ENCODE results near the gene SHROOM3.

SHROOM3 gene

DNA sequence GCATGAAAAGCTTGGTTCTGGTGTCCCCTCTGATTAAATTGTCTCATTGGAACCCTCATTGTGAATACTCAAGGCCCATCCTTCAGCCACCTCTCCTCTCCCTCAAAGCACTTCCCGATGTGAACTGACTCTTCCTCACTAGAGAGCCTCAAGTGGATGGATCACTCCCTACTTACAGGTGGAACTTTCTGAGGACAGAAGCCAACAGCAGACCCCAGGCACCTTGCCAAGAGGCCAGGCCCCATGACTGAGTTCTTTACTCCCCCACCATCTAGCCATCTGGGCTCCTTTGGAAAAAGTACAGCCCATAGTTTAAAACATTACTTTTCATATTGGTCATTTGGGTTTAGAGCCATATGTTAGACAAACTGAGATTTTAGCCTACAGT, 224.1 kb downstream of the SHROOM3 start:
- DNase-seq (ENCODE audit: low read depth in 3 of 3), result no peak

DNA sequence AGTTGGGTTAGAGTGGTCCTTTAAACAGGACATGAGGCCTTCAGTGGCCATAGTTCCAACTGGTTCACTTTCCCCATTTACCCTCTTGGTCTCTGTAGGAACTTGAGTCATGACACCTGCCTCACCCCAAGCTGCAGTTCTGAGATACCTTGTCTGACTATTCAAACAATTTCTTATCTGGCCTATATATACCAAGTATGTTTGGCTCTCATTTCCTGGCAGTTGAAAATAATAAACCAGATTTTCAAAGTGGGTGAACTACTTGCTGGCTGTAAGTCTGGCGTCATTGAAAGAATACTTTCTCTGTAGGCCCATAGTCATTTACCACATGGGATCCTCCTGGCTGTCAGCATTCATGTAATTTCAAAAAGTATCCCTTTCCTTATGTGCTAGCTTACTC, 228.8 kb downstream of the SHROOM3 start:
- DNase-seq (ENCODE audit: low read depth in 3 of 3), result no peak

DNA sequence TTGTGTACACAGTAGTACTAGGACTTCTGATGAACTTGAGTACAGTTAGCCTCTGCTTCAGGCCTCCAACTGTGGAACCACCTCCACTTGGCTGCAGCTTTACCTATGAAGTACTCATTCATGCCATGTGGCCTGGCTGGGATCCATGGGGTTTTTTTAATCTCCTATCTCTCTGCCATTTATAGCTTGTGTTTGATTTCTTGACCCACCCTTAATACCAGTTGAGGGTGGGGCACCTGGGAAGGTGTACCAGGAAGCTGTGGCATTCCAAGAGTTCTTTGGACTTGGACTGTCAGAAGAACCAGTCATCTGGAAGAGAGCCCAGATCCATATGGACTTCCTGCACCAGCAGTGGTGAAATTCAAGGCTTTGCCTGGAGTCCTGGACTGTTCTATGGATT, 230.1 kb downstream of the SHROOM3 start:
- DNase-seq (ENCODE audit: low read depth in 3 of 3), result no peak

DNA sequence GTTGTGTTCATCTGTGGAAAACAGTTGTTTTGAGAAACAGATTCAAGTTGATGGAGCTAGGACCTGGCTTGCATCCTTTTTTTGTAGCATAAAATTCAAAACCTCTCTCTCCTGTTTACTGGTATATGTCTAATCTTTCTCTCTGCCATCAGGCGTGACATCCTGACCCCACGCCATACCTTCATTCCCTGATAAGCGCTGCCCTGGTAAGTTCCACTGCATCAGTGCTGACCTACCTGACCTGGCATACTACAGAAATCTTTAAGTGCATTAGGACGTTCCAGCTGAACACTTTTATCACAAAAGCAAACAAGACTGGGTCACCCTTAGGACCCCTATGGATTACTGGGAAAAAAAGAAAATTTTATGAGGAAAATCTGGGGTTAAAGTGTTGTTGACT, 230.7 kb downstream of the SHROOM3 start:
- DNase-seq (ENCODE audit: low read depth in 3 of 3), result no peak

DNA sequence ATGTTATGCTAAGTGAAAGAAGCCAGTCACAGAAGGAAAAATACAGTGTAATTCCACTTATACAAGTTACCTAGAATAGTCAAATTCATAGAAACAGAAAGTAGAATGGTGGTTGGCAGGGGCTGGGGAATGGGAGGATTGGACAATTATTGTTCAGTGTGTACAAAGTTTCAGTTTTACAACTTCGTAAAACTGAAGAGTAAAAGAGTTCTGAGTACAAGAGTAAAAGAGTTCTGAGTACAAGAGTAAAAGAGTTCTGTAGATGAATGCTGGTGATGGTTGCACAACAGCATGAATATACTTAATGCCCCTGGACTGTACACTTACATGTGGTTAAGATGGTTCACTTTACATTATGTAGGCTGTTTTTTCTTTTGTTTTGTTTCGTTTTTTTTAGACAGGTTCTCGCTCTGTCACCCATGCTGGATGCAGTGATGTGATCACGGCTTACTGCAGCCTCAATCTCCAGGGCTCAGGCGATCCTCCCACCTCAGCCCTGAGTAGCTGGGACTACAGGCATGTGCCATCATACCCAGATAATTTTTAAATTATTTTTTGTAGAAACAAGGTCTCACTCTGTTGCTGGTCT, 232.0 kb downstream of the SHROOM3 start:
- DNase-seq (ENCODE audit: low read depth in 3 of 3), result no peak

DNA sequence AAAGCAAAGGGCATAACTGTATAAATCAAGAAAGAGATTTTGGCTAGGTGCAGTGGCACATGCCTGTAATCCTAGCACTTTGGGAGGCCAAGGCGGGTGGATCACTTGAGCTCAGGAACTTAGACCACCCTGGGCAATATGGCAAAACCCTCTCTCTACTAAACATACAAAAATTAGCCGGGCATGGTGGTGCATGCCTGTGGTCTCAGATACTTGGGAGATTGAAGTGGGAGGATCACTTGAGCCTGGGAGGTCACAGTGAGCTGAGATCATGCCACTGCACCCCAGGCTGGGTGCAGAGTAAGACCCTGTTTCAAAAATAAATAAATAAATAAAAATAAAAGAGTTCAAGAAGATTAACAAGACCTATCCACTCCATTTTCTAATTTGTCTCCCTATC, 235.6 kb downstream of the SHROOM3 start:
- no peak for DNase-seq (ENCODE audit: low read depth in 3 of 3)

DNA sequence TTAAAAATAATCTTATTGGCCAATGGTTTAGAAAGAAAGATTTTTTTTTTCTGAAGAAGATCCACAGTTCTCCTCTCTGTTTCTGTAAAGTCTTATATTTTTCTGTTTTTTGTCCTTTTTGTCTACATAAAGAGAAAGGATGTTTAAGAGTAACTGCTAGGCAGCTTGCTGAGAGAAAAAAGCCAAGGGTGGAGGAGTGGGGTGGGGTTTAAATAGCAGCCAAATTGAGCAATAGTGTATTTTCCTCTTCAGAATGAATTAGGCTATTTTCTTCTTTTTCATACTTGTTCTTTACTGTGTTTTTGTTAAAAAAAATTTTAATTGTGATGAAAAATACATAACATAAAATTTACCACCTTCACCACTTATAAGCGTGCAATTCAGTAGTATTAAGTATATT, 238.3 kb downstream of the SHROOM3 start:
- DNase-seq (ENCODE audit: low read depth in 3 of 3), result no peak

DNA sequence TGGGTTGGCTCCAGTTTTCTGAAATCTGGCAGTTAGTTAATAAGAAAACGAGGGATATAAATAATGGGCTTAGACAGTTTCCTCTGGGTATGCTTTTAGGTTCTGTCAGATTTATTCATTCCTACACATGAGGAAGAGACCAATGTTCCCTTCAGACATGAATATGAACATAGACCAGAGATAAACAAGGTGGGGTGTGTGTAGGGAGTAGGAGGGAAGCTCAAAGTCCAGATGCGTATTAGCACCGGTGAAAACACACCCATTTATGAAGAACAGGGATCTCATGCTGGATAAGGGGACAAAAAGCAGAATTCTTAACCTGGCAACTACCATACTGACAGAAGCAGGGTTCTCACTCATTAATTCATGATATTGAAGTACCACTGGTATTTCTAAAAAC, 240.0 kb downstream of the SHROOM3 start:
- no peak for DNase-seq (ENCODE audit: low read depth in 3 of 3)

DNA sequence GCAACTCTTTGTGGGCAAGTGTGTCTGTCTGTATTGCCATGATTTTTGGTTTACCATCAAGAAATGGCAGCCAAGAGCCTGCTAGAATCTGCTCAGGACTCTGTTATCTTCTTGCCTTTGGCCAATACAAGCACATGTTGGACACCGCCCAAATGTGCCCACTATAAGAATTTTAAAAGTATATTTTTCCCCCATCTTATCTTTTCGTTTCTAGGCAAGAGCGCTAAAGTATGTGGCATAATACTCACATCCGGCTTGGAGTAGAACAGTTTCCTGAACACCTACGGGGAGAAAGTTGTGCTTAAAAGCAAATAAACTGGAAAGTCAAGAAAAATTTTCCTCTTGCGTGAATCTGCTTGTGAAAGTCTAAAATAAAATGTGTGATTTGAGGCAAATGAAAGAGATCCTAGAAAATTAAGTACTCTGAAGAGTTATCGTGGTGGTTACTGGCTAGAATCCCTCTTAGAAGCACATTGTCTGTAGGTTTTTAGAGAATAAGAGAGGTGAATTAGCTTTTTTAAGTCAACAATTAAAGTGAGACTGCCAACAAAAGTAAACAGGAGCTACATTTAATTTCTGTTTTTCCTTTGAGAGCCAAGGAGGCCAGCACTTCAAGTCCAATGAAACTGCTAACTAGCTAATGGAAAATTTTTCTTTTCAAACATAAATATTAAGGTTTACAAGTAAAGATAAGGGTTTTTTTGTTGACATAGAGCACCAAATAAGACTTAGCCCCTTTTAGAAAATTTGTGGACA, 242.7 kb downstream of the SHROOM3 start:
- no peak for DNase-seq (ENCODE audit: low read depth in 3 of 3)

DNA sequence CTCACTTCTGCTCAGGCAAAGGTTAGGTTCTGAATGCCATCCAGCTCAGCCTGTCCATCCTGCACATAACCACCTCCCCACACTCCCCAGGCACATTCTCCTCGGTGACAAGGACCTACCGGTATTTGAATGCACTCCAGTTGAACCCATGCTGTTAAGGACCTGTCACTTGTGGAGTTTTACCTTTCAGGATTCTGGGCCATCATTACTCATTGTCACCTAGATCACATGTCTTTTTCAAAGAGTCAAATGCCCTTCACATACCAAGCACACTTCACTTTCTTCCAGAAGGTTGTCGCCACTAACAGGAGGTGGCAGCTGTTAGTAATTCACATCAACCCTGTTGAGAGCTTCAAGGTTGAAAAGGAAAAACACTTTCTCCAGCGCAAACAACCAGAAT, 244.7 kb downstream of the SHROOM3 start:
- no peak for DNase-seq (ENCODE audit: low read depth in 3 of 3)

DNA sequence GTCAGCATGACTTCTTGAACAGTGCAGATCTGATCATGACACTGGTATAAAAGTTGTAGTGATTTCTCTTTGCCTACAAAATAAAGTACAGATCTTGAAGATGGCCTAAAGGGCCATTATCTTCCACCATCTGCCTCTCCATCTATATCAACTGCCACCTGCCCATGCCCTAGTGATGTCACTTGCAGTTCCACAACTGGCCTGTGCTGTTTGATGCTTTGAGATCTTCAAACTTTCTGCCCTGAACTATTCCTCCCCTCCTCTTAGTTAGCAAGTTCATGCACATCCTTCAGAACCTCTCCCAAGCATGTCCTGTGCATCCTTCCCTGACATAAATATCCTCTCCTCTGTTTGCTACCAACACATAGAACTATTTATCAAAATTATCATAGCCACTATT, 245.9 kb downstream of the SHROOM3 start:
- DNase-seq (ENCODE audit: low read depth in 3 of 3), result no peak

DNA sequence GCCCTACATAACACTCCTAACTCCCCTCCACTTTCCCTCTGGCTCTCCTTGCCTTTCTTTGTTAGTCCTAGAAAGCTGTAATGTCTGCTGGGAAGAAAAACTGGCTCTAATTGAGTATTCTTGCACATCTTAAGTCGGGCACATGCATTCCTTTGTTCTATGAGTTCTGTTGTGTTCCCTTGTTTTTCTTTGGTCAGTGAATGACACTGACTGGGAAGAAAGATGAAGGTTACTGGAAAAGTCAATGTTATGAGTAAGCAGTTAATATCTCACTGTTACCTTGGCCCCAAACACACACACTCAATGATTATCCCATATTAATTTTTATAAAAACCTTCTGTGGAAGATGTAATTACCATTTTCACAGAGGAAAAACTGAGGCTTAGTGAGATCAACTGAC, 247.0 kb downstream of the SHROOM3 start:
- DNase-seq (ENCODE audit: low read depth in 3 of 3), result no peak

DNA sequence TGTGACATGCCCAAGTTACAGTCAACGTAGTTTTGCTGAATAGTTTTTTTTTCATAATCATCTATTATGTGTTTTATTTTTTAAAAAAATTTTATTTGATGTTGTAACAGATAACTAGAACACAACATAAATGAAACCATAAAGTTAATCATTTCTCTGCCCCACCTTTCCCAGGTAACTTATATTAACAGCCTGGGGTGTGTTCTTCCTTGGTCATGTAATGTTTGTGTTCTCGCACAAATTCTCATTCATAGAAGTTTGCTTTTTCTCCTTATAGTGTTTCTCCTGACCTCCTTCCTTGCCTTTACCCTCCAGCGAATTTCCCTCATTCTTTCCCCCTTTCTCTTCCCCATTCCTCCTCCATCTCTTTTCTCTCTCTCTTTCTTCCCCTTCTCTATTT, 248.1 kb downstream of the SHROOM3 start:
- DNase-seq (ENCODE audit: low read depth in 3 of 3), result no peak

DNA sequence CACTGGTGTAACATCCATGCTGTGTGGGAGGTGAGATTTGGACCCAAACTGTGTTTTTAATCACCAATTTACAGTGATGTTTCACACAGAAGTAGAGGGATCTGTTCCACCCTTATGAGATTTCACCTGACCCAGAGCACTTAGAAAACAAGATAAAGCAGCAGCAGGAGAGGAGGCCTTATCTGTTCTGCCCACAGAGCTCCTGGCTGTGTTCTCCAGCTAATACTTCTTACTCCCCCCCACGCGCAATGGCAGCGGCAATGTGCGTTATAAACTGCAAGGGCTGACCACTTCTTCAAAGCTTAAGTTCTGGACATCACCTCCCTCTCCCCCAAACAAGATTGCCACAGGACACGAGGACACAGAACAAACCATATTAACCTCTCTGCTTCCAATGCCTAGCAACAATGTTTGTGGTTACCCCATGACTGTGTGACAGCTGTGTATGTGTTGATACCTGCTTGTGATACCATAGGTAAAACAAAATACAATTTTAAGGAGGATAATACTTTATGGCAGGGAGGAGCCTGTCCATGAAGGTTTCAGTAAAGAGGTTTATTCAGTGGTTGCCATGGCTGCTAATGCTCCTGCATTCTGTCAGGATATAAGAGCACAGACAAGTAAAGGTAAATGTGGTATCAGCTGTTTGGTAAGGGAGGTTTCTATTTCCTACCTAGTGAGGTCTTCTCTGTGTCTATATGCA, 252.9 kb downstream of the SHROOM3 start:
- no peak for DNase-seq (ENCODE audit: low read depth in 3 of 3)

DNA sequence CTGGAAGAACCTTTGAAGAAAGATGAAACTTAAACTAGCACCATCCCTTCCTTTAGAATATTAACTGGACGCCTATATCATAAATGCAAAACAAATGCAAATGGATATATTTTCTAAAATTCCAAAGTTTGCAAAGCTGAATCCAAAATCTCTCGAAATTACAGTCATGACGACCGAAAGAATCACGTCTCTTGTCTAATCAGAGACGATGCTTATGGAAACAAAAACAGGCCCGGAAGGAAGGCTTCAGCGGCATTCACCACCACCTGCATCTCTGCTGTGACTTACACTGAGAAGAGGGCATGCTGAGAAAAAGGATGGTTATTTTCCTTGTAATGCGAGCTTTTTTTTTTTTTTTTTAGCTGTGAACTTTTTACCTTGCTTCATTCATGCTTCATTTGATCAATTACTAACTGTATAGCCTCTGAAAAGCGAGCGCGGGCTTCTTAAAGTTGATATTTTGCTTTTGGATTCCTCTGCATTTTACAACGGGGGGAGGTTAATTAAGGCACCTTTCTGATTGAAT, 253.7 kb downstream of the SHROOM3 start:
- no peak for DNase-seq (ENCODE audit: low read depth in 3 of 3)

DNA sequence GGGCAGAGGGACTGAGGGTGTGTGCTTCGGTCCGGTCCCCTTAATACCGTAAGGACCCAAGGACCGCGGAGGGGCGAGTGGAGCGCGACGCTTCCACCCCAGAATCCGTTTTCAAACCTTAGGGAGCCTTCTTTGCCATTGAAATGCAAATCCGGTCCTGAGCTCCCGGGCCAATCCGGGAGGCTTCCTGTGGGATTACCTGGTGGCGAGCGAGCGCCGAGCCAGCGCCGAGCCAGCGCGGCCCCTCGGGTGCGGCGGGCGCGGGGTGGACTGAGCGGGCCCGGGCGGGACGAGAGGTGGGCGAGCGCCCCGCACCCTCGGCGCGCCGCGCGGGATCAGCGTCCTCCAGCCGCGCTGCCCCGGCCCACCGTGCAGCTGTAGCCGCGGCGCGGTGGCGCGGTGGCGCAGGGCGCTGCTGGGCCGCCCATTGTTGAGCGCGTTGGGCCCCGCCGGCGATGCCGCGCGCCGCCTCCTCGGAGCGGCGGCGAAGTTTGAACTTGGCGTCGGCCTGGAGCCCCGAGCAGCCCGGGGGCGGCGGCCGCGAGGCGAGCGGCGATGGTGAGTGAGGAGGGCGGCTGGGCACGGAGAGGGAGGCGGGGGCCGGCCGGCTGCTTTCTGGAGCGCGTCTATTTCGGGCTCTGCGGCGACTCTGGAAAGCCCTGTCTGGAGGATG, 254.3 kb downstream of the SHROOM3 start:
- no peak for DNase-seq (ENCODE audit: low read depth in 3 of 3)

DNA sequence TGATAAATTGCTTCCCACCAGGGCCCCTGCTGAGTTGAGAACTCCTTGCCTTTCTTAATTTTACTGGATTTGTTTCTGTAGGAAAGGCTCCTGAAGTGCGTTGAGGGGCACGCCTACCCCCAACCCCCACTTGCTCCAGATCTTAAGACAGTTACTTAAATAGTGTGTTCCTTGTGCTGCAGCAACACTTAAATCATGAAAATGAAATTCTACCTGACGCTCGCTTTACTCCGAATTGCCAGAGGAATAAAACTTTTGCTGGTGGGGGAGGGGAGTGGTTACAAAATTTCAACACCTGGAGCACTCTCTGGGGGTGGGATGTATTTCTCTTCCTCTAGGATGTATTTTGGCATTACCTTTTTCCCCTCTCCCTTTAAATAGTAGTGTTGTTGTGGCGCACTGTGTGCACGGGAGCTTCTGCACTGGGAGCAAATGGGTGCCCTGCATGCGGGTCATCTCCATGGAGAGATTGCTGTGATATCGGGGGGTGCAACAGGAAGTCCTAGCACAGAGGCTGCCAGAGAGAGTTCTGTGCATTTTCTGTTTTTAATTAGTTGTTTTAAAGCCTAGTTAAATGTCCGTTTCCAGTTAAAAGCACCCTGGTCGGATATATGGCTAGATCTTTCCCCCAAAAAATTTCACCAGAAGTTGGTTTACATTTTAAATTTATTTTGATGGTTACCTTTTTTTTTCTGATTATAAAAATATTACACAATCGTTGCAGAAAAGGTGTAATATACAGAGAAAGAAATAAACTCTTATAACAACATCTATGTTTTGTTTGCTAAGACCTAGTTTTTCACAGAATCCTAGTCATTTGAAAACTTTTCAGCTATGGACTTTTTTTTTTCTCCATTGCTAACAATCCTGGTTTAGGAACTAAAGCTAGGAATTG, 255.2 kb downstream of the SHROOM3 start:
- no peak for DNase-seq (ENCODE audit: low read depth in 3 of 3)

DNA sequence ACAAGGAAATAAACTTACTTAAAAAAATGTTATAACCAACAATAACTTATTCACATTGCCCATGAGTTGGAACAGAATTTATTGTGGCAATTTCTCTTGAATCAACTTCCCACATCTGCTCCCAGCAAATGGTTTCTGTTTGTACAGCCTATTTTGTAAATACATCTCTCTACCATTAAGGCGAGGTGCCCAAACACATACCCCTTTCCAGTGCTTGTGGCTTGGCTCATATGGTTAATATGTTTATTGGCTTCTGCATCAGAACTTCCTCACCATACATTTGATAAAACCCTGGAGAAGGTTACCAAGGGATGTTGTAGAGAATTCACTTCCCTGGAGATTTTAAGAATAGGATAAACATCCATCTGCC, 255.9 kb downstream of the SHROOM3 start:
- DNase-seq (ENCODE audit: low read depth in 3 of 3), result no peak

DNA sequence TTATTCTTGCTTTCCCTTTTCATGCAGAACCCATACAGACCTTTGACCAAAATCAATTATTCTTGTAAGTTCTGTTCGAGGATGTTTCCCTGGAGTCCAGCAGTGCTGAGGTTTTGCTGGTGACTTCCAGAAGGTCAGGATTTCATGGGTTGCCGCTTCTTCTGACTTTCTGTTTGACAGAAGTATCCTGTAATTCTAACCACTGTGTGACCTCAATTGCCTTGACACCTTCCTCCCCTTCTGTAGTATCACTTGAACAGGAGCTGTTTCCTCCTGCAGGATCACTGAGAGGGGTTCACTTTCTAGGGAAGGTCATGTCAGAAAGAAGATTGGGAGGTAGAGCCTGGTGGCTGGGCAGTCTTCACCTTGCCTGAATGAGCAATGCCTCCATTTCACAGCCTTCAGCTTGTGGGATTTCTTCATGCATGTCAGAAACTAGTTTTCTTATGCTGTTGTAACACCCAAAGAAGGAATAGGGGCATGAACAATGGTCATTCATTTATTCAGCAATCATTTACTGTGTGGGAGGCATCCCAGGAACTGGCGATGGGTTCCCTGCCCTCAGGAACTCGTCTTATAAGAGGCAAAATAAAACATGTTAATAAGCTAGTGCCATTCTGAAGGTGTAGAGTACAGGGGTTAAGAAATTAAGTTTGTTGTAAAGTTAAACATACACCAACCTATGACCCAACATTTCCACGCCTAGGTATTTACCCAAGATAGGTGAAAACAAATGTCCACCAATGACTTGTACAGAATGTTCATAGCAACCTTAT, 257.0 kb downstream of the SHROOM3 start:
- DNase-seq (ENCODE audit: low read depth in 3 of 3), result no peak

DNA sequence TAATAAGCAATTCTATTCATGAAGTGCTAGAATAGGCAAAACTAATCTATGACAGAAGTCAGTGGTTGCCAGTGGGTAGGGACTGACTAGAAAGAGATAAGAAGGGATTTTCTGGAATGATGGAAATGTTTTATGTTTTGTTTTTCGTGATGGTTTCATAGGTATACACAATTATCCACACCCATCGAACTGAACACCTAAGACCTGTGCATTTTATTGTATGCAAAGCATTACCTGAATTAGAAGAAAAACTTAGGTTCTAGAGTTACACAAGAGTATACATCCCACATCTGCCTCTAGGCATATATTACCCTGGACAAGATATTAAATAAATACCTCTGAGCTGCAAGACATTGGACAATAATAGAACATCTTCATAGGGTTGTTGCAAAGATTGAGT, 257.7 kb downstream of the SHROOM3 start:
- no peak for DNase-seq (ENCODE audit: low read depth in 3 of 3)

DNA sequence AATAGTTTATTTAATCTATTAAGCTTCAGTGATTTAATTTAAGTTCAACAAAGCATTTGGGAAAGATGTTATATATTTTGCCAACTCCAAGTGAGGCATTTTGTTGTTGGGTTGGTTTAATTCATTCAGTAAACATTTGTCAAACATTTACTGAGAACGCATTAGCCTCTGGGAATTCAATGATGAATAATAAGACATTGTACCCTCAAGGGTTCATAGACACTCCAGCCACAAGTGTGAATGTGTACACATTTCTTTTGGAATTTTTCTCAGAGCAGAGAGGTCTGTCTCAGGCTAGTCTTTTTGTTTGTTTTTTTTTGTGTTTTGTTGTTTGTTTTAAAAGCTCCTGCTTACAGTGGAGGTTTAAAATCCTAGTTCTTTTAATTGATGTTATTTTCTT, 259.0 kb downstream of the SHROOM3 start:
- no peak for DNase-seq (ENCODE audit: low read depth in 3 of 3)

All from stimulated activated CD4-positive, alpha-beta T cell treated with anti-CD3 and anti-CD28 coated beads, TNF-alpha, amount 100 ng/mL, for 4 hours (primary cell).